ES-I3 (cell line): ENCODE data around the gene MMP21.

ENCODE experiments used
- H3K36me3 ChIP-seq: 2 replicates; pipeline ENCODE4 v1.6.1; 2013; ENCODE audit warnings: mild to moderate bottlenecking, low read length, control low read depth, moderate library complexity; ENCODE audit not compliant: insufficient read depth
- H3K4me1 ChIP-seq: 2 replicates; pipeline ENCODE4 v1.6.1; 2013; ENCODE audit warnings: mild to moderate bottlenecking, control low read depth, low read length; ENCODE audit not compliant: insufficient read depth
- H3K9ac ChIP-seq: 2 replicates; pipeline ENCODE4 v1.6.1; 2013; ENCODE audit warnings: low read depth, mild to moderate bottlenecking, low read length, moderate library complexity
- H3K9me3 ChIP-seq: 2 replicates; pipeline ENCODE4 v1.6.1; 2013; ENCODE audit warnings: mild to moderate bottlenecking, low read length, moderate library complexity; ENCODE audit not compliant: control insufficient read depth, insufficient read depth

MMP21 gene

DNA sequence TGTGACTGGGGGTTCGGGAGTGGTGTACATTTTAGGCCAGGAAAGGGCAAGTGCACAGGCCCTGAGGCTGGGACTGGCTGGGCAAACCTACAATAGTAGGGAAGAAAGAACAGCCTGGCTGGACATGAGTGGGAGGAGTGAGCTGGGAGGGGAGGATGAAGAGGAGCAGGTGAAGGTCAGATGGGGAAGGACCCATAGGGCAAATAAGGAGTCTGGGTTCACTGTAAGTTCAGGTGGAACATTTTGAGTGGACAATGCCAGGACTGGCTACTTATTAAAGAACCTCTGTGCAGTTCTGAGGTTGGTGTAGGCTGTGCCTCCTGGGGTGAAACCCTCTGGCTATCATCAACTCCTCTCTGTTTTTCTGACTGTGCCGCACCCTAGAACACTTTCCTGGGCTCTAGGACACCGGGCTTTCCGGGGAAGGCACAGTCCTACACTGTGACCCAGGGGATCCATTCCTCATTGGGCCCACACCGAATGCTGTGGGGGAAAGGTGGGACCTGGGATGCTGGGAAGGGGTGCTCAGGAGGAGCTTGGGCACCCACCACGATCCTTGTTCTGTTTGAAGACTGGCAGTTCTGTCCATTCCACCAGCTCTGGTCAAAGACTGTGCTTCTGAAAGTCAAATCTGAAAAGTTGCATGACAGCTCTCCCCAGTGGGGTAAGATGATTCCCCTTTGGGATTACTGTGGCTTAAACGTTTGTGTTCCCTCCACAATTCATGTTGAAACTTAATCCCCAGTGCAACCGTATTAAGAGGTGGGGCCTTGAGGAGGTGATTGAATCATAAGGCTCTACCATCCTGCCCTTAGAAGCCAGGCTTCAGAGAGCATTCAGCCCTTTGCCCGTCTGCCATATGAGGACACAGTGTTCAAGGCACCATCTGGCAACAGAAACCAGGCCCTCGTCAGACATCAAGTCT lies 4.0 kb upstream of the MMP21 start:
- H3K9me3 ChIP-seq, result no peaks in the 10 kb centered on the region

DNA sequence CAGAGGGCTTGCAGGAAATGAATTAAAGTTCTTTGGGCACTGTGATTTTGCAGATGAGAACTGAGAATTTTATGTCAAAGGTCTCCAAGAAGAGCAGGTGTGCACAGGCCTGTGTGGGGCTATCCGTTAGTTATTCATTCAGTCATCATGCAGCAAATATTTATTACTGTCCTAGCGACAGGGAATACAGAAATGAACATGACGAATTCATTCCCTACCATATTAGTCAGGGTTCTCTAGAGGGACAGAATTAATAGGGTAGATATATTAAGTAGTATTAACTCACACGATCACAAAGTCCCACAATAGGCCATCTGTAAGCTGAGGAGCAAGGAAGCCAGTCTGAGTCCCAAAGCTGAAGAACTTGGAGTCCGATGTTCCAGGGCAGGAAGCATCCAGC lies 2.9 kb upstream of the MMP21 start:
- H3K9ac ChIP-seq, result no peak overlapping the region
- no peaks in the 10 kb centered on the region for H3K4me1 ChIP-seq
- H3K9me3 ChIP-seq, result no peaks in the 10 kb centered on the region
- no peaks in the 10 kb centered on the region for H3K36me3 ChIP-seq

More for the DNA sequence above, 4.0 kb upstream of the MMP21 start:
- Histone ChIP-seq H3K4me1 (no peaks in the 10 kb centered on the region), H3K36me3 (no peaks in the 10 kb centered on the region), H3K9ac (no peak overlapping the region)

DNA sequence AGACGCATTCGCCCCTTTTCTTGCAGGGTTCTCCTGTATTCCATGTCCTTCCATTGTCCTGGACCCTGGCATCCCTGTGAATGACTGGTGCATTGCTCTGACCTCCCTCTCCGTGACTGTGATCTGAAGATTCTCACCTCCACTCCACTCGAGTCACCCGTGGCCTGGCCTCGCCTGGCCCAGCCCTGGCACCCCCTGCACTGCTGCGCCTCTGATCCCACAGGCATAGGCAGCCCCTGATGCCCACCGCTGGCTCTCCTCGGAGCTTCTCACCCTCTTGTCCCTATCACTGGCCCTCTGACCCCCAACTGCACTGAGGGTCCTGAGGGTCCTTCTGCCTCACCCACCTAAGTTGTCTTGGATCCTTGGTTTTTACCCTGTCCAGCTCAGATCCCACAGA lies 2.2 kb upstream of the MMP21 start:
- no peak overlapping the region for H3K9ac ChIP-seq
- H3K9me3 ChIP-seq, result no peaks in the 10 kb centered on the region
- no peaks in the 10 kb centered on the region for H3K36me3 ChIP-seq
- no peaks in the 10 kb centered on the region for H3K4me1 ChIP-seq

DNA sequence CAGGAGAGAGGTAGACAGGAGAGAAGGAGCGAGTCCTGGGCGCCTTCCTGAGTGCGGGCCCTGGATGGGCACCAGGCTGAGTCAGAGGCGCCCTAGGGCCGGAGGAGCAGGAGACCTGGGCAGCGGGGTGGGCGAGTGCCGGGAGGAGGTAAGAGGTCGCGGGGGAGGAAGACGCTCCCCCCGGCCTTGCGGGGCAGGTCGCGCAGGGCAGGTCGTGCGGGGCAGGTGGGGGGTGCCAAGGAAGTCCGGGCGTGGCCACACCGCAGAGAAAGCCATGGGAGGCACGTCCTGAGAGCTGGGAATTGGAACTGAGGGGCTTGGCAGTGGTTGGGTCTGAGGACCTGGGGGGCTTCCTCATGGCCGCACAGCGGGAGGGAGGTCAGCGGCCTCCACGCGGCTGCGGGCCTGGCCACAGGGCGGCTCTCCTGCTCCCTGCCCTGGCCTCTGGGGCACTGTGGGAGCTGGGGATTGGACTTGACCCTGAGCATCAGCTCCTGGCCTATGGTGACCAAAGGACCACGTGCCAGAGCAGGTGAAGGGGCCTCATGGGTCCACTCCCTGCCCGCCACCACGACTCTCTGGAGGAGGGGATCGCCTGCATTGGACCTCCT lies 935 bp downstream of the MMP21 start:
- no peaks in the 10 kb centered on the region for H3K9me3 ChIP-seq

DNA sequence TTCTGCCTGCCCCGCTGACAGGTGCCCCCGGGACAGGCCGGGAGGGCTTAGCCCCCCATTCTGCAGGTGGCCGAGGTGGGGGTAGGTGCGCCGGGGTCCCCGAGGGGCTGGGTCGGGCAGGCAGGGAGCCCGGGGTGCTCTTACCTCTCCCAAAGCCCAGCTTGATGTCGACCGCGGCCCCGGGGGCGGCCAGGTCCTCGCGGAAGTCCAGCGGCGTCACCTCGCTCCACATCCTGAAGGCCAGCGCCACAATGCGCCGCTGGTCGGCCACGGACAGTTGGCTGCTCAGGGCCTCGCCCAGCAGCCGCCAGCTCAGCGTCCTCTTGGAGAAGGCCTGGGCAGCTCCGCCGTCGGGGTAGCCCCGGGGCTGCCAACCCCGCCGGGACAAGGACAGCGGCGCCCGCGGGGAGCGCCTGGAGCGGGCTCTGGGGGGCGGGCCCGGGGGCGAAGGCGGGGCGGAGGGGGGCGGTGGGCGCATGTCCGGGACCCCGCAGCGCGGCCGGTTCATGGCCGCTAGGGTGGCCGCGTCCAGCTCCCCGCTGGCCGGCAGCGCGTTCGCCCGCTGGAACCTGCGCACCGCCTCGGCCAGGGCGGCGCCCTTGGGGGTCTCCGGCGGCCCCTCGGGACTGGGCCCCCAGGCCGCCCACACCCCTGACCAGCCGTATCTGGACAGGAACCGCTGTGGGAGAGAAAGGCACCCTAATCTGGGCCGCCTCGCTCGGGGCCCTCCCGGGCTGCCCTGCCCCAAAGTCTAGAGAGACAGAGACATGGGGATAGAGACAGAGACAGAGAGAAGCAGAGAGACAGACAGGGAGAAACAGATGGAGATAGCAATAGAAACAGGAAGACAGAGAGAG lies 1.7 kb downstream of the MMP21 start:
- Histone ChIP-seq H3K36me3 (no peaks in the 10 kb centered on the region; the same call in 1 of the 2 replicates), H3K9me3 (no peaks in the 10 kb centered on the region), H3K4me1 (no peaks in the 10 kb centered on the region), H3K9ac (no peak overlapping the region)

More for the DNA sequence above, 935 bp downstream of the MMP21 start:
- Histone ChIP-seq H3K9ac (no peak overlapping the region), H3K4me1 (no peaks in the 10 kb centered on the region), H3K36me3 (no peaks in the 10 kb centered on the region)

DNA sequence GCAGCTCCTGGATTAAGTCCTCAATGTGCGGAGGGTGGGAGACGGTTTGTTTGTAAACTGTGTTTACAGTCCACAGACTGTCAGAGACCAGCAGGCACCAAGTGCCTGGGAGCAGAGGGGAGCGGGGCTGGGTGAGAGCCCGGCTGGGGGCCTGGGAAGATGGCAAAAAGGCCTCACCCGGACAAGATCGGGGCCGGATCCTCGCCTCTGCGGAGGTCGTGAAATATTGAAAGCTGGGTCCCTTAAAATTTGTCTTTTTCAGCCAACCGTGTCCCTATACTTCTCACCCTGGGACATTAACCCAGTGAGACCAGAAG lies 2.8 kb downstream of the MMP21 start:
- Histone ChIP-seq H3K4me1 (no peaks in the 10 kb centered on the region), H3K9ac (no peak overlapping the region), H3K9me3 (no peaks in the 10 kb centered on the region), H3K36me3 (no peaks in the 10 kb centered on the region; the same call in 1 of the 2 replicates)

DNA sequence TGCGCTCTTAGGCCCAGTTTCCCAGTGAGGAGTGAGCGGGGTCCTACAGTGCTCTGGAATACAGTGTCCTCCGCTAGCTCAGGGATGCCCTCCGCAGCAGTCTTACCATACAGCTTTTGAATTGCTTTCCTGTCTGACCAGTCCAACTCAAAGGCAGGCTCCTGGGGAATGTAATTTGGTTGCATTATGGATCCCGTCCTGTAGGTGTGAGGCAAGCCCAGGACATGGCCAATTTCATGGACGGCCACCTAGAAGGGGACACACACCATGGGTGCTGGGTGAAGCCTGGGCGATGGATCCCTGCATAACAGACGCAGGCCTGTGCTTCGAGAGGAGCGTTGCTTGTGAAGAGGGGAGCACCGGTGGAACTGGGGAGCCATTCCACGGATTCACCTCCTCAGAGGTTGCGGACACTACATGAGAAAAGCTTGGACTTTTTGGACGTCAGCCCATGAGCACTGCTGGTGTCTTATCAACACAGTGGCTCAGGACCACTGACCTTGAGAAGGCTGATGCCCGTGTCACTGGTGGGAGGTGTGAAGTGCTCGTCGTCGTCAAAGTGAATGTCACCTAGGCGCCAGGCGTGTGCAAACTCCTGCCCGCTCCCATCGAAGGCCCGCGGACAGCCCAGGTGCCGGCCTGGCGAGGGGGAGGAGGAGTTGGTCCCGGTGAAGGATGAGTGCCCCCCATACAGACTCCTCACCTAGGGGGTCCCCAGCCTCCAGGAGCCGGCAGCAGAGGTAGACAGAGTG lies 3.3 kb downstream of the MMP21 start:
- Histone ChIP-seq H3K4me1 (no peaks in the 10 kb centered on the region), H3K36me3 (no peaks in the 10 kb centered on the region; the same call in 1 of the 2 replicates), H3K9ac (no peak overlapping the region), H3K9me3 (no peaks in the 10 kb centered on the region)

DNA sequence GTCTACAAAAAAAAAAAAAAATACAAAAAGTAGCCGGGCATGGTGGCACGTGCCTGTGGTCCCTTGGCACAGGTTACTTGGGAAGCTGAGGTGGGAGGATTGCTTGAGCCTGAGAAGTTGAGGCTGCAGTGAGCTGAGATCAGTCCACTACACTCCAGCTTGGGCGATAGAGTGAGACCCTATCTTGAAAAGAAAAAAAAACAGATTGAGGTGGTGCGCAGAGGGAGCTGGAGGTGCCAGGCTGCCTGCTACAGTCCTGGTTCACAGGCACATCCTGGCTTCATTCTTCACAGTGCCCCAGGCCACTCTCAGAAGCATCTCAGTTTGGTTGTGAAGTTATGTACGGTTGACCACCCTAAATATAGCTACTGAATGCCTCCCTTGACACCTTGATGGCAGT lies 4.8 kb downstream of the MMP21 start:
- H3K36me3 ChIP-seq, result no peaks in the 10 kb centered on the region; the same call in 1 of the 2 replicates
- H3K4me1 ChIP-seq, result no peaks in the 10 kb centered on the region
- no peaks in the 10 kb centered on the region for H3K9me3 ChIP-seq
- no peak overlapping the region for H3K9ac ChIP-seq

DNA sequence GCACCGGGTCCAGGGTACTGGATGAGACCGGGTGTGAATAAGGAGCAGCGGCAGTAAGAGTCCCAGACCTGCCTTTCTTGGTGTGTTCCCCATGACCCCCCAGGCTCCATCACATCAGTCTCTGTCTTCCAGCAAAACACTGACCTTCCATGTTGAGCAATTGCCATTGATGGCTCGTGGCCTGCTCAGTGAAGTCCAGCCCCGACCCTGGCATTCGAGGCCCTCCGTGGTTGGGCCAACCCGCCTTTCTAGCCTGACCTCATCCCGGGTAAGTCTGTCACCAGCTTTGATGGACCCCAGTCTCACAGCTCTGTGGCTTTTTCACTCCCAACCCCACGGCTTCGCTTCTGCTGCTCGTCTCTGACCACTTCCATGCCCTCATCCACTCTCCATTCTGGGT lies 6.4 kb downstream of the MMP21 start:
- H3K4me1 ChIP-seq, result no peaks in the 10 kb centered on the region
- H3K9me3 ChIP-seq, result no peaks in the 10 kb centered on the region
- H3K9ac ChIP-seq, result no peak overlapping the region
- H3K36me3 ChIP-seq, result peaks cover 3% of the 10 kb centered on the region

DNA sequence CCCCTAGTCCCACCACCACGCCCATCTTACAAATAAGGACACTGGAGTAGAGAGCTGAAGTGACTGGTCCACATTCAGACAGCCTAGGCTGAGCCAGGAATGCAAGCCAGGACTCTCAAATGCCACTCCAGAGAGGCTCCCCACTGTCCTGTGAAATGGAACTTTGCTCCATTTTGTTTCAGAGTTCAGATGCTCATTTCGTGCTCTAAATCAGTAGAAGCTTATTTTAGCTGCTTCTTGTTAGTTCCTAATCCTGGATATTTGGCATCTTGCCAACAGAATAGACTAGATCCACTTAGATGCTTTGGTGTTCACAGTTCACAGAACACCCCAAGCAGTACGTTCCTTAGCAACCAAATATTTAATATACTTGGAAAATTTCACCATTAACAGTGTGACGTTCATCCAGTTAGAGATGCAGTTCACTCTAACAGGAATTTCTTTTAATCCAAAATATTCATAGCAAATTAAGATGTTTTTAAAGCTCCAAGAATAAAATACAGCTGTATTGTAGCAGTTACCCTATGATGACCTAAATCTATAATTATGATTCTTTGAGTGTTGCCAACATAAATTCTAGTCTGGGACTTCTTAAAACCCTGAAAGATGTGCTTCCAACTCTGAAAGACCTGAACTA lies 7.3 kb downstream of the MMP21 start:
- Histone ChIP-seq H3K36me3 (peaks cover 10% of the 10 kb centered on the region), H3K9ac (no peak overlapping the region), H3K4me1 (no peaks in the 10 kb centered on the region), H3K9me3 (no peaks in the 10 kb centered on the region)

DNA sequence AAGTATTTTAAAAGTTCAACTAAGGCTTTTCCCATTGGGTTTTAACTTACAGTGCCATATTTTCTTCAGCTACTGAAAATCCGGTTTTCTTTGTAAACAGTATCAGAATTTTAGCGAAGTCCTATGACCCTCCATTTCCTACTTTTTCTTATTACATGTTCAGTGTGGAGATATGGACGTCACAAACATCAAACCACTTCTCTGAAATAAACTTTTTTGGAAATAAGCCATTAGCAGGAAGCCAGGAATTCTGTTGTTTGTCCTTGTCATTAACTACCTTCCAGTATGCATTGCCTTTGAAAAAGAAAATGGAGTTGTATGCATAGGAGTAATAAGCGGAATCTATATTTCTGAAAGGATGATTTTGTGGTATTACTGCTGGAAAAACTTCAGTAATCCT lies 9.1 kb downstream of the MMP21 start:
- no peaks in the 10 kb centered on the region for H3K9me3 ChIP-seq
- H3K36me3 ChIP-seq, result peaks cover 14% of the 10 kb centered on the region

DNA sequence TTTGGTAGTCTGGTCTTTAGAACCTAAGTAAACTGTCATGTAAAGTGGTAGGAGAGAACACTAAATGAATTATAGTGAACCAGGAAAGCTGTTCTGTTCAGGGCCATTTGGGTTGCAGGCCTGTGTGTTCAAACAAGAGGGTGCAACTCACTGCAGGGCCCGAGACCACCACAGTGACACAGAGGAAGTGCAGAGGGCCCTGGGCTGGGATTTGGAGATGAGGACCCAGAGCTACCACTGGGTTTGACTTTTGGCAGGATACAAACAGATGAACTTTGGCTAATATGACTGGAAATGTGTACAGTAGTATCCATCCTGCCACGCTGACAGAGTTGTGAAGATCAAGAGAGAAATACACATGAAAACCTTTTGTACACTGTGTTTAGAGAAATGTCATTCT lies 9.8 kb downstream of the MMP21 start:
- H3K36me3 ChIP-seq, result peaks cover 14% of the 10 kb centered on the region
- H3K9ac ChIP-seq, result no peak overlapping the region
- no peaks in the 10 kb centered on the region for H3K9me3 ChIP-seq
- H3K4me1 ChIP-seq, result no peaks in the 10 kb centered on the region

More for the DNA sequence above, 9.1 kb downstream of the MMP21 start:
- Histone ChIP-seq H3K4me1 (no peaks in the 10 kb centered on the region), H3K9ac (no peak overlapping the region)

DNA sequence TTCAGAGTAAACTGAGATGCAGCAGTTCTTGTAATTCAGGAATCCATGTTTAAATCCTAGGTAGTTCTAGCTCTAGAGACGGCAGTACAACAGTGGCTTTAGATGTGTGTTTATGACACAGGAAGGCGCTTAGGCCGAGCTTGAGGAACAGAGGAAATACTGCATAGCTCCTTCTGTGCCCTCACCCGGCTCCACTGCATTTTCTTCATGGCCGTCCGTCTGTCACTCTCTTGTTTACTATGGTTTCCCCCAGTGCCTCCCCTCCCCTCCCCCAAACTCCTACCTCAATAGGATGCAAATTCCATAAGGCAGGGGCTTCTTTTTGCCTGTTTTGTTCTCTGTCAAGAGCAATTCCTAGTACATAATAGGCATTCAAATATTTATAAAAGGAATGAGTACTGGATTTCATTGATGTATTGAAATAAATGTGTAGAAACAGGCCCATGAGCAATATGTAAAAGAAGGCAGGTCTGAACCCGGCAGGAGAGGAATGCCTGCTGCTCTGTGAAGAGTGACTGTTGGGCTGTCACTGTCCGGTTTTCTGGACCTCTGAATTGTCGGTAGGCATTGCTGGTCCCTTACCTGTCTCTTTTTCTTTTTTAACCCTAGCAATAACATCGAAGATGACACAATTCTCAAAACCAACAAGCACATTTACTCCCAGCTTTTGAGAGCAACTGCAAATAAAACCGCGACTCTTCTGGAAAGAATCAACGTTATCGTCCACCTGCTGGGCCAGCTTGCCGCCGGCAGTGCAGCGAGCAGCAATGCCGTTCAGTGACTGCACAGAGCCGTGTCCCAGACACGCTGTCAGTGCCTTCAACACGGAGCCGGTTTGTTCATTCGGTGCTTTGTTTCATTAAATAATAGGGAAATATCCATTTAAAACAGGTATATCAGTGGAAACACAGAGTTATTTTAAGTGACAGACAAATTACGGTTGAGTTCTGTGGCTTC lies 12.7 kb downstream of the MMP21 start:
- H3K36me3 ChIP-seq, result peaks cover 20% of the 10 kb centered on the region
- H3K9me3 ChIP-seq, result no peaks in the 10 kb centered on the region
- no peak overlapping the region for H3K9ac ChIP-seq
- no peaks in the 10 kb centered on the region for H3K4me1 ChIP-seq
